NCI-H510A treated with DMSO at 0.1 percent for 48 hours (cell line): ENCODE data around the gene GAPDHS.

Experiments used
- DNase-seq: peaks from one replicate; lab custom pipeline; 2025; lab: John Stamatoyannopoulos, UW

GAPDHS gene

GRCh38 chr19:35539850-35540249 lies 6.6 kb downstream of the GAPDHS start:
- DNase-seq = no peak

GRCh38 chr19:35540356-35540927 lies 7.2 kb downstream of the GAPDHS start:
- no peak for DNase-seq

- no peak for DNase-seq
These were observed 9.0 kb downstream of the GAPDHS start for GRCh38 chr19:35542209-35542608.

- DNase-seq = no peak
These were observed 10.2 kb downstream of the GAPDHS start for GRCh38 chr19:35543280-35544109.

GRCh38 chr19:35544110-35544802 lies 11.0 kb downstream of the GAPDHS start:
- no peak for DNase-seq

GRCh38 chr19:35545001-35545854 lies 12.0 kb downstream of the GAPDHS start, which contains the start of gene TMEM147:
TMEM147 (plus strand) TSS chr19:35545626; CDS start chr19:35545740, 114 bp downstream.
- DNase-seq = peak; percentile 85

GRCh38 chr19:35545855-35546381 lies 12.7 kb downstream of the GAPDHS start:
- DNase-seq = peak; percentile 35

GRCh38 chr19:35546532-35546931 lies 13.3 kb downstream of the GAPDHS start:
- DNase-seq = no peak

- DNase-seq = peak; percentile 29
These were observed 16.0 kb downstream of the GAPDHS start for GRCh38 chr19:35549174-35549788.

GRCh38 chr19:35549879-35550523 lies 16.7 kb downstream of the GAPDHS start:
- DNase-seq = no peak

- no peak for DNase-seq
These were observed 18.0 kb downstream of the GAPDHS start for GRCh38 chr19:35551091-35551810.

GRCh38 chr19:35552534-35553384 lies 19.5 kb downstream of the GAPDHS start:
- no peak for DNase-seq

- no peak for DNase-seq
These were observed 20.2 kb downstream of the GAPDHS start for GRCh38 chr19:35553385-35554000.

- no peak for DNase-seq
These were observed 20.8 kb downstream of the GAPDHS start for GRCh38 chr19:35554076-35554475.

GRCh38 chr19:35555301-35556005 lies 22.2 kb downstream of the GAPDHS start:
- no peak for DNase-seq

- DNase-seq = no peak
These were observed 22.9 kb downstream of the GAPDHS start for GRCh38 chr19:35556025-35556590.

GRCh38 chr19:35556846-35557538 lies 23.7 kb downstream of the GAPDHS start:
- DNase-seq = no peak
